Liver (tissue), 9 donors: ENCODE results near the gene PPP2R3B. TPM values are rescaled to one million over a fixed set of nuclear protein-coding genes. Genes with fewer than 3 reads are reported as not detected.

ENCODE experiments used
- DNase-seq: peaks from one replicate; pipeline ENCODE4 v3.0.0-alpha.2; 2017; ENCODE audit warnings: low spot score
- H3K27ac ChIP-seq, 2 donors: one replicate each; pipeline ENCODE4 v1.7.0; 2013; ENCODE audit warnings: inconsistent platforms in 2 of 2, low read length in 2 of 2, control low read depth in 1 of 2, low read depth in 1 of 2, mild to moderate bottlenecking in 1 of 2
- H3K27me3 ChIP-seq, 4 donors: one replicate each; pipeline versions ENCODE4 v1.6.1 to v1.7.0; 2013; ENCODE audit warnings: low read length in 3 of 4, inconsistent platforms in 1 of 4, mild to moderate bottlenecking in 1 of 4, moderate library complexity in 1 of 4; ENCODE audit not compliant: control insufficient read depth in 4 of 4, insufficient read depth in 4 of 4
- H3K36me3 ChIP-seq, 4 donors: one replicate each; pipeline versions ENCODE4 v1.6.1 to v1.7.0; 2013; ENCODE audit warnings: low read length in 3 of 4, mild to moderate bottlenecking in 3 of 4, low read depth in 1 of 4, moderate library complexity in 1 of 4; ENCODE audit not compliant: control insufficient read depth in 4 of 4, insufficient read depth in 3 of 4
- H3K4me1 ChIP-seq, 4 donors: one replicate each; pipeline versions ENCODE4 v1.6.1 to v1.7.0; 2013; ENCODE audit warnings: low read length in 3 of 4, mild to moderate bottlenecking in 3 of 4, moderate library complexity in 1 of 4; ENCODE audit not compliant: control insufficient read depth in 4 of 4, insufficient read depth in 4 of 4
- H3K4me3 ChIP-seq, 3 donors: one replicate each; pipeline versions ENCODE4 v1.6.1 to v1.7.0; 2013; ENCODE audit warnings: low read length in 3 of 3, control low read depth in 1 of 3, low read depth in 1 of 3, mild to moderate bottlenecking in 1 of 3
- H3K9ac ChIP-seq, 2 donors: one replicate each; pipeline ENCODE4 v1.7.0; 2013; ENCODE audit warnings: low read length in 2 of 2, mild to moderate bottlenecking in 2 of 2, moderate library complexity in 2 of 2, control low read depth in 1 of 2, low read depth in 1 of 2
- H3K9me3 ChIP-seq, 4 donors: one replicate each; pipeline versions ENCODE4 v1.6.1 to v1.7.0; 2013; ENCODE audit warnings: low read length in 3 of 4; ENCODE audit not compliant: control insufficient read depth in 4 of 4
- ATF3 ChIP-seq: IDR thresholded peaks from 2 replicates; pipeline ENCODE4 v1.6.1; 2016; ENCODE audit warnings: antibody characterized with exemption
- CTCF ChIP-seq: fragments of 150-350 bp; IDR thresholded peaks from 2 replicates; pipeline ENCODE4 v1.5.1; 2017; ENCODE audit warnings: improper control_type of control experiment, low read depth, low read length; ENCODE audit not compliant: missing input control
- EGR1 ChIP-seq, 2 donors: IDR thresholded peaks; 2 replicates each; pipeline ENCODE4 v1.6.1; 2016 to 2018; ENCODE audit warnings: antibody characterized with exemption in 2 of 2, low read depth in 2 of 2
- FOXA1 ChIP-seq: IDR thresholded peaks from 2 replicates; pipeline ENCODE4 v1.6.1; 2016; ENCODE audit warnings: antibody characterized with exemption
- FOXA2 ChIP-seq: IDR thresholded peaks from 2 replicates; pipeline ENCODE4 v1.6.1; 2016; ENCODE audit warnings: antibody characterized with exemption
- GABPA ChIP-seq, 2 donors: IDR thresholded peaks in 1 of 2; conservative IDR thresholded peaks in 1 of 2; 2 replicates each; pipeline ENCODE4 v1.6.1; 2016; ENCODE audit warnings: antibody characterized with exemption in 2 of 2, mild to moderate bottlenecking in 1 of 2, moderate library complexity in 1 of 2
- HNF4A ChIP-seq, 2 donors: conservative IDR thresholded peaks; 2 replicates each; pipeline ENCODE4 v1.6.1; 2016; ENCODE audit warnings: antibody characterized with exemption in 2 of 2, mild to moderate bottlenecking in 2 of 2
- HNF4G ChIP-seq: IDR thresholded peaks from 2 replicates; pipeline ENCODE4 v1.6.1; 2016; ENCODE audit warnings: antibody characterized with exemption
- JUND ChIP-seq, 2 donors: IDR thresholded peaks; 2 replicates each; pipeline ENCODE4 v1.6.1; 2016; ENCODE audit warnings: antibody characterized with exemption in 2 of 2
- NR2F2 ChIP-seq: IDR thresholded peaks from 2 replicates; pipeline ENCODE4 v1.6.1; 2016; ENCODE audit warnings: antibody characterized with exemption
- RAD21 ChIP-seq, 2 donors: IDR thresholded peaks; 2 replicates each; pipeline ENCODE4 v1.6.1; 2016; ENCODE audit warnings: antibody characterized with exemption in 2 of 2, mild to moderate bottlenecking in 2 of 2
- REST ChIP-seq: IDR thresholded peaks from 2 replicates; pipeline ENCODE4 v1.6.1; 2016; ENCODE audit warnings: antibody characterized with exemption, mild to moderate bottlenecking
- RXRA ChIP-seq, 2 donors: IDR thresholded peaks; 2 replicates each; pipeline ENCODE4 v1.6.1; 2017 to 2018; ENCODE audit warnings: antibody characterized with exemption in 2 of 2, mild to moderate bottlenecking in 1 of 2
- SP1 ChIP-seq: IDR thresholded peaks from 2 replicates; pipeline ENCODE4 v1.6.1; 2018; ENCODE audit warnings: antibody characterized with exemption, mild to moderate bottlenecking
- TAF1 ChIP-seq: conservative IDR thresholded peaks from 2 replicates; pipeline ENCODE4 v1.6.1; 2016; ENCODE audit warnings: antibody characterized with exemption, mild to moderate bottlenecking
- YY1 ChIP-seq: IDR thresholded peaks from 2 replicates; pipeline ENCODE4 v1.6.1; 2016; ENCODE audit warnings: antibody characterized with exemption, mild to moderate bottlenecking
- ZBTB33 ChIP-seq: IDR thresholded peaks from 2 replicates; pipeline ENCODE4 v1.6.1; 2016; ENCODE audit warnings: antibody characterized with exemption
- WGBS: extraction: QIAGEN DNeasy Blood & Tissue Kit; methylation state at CpG from one replicate; pipeline ENCODE4 v1.1.7; 2013; 5-methylcytosine and 5-hydroxymethylcytosine counted together
- polyA plus RNA-seq, 2 donors: library from polyadenylated mRNA; stranded (reverse) in 1 of 2; unstranded in 1 of 2; fragments of 200-250 nt in 1 of 2; fragments of >200 nt in 1 of 2; fragmentation: Nextera tagmentation in 1 of 2; extraction: Ambion mirVana in 1 of 2; gene quantifications; one replicate each; pipeline versions ENCODE4 v1.2.1 to v1.2.3, GENCODE V29; 2013 to 2015
- total RNA-seq, 2 donors: library from RNA; depleted of rRNA; stranded (reverse); fragments of >200 nt; gene quantifications; one replicate each; pipeline ENCODE4 v1.2.3, GENCODE V29; 2014
- donor health status: healthy.
- donor health status: healthy.
- donor health status: healthy.
- donor health status: healthy.
- donor health status: healthy.

The PPP2R3B gene
- total and polyA plus RNA-seq, 4 donors, result 1.2 to 8.2 (median 4.3) TPM

- TF ChIP-seq REST, result no peak
- no peak for TF ChIP-seq JUND (IDR thresholded peaks at IDR 0.05)
- TF ChIP-seq RXRA (IDR thresholded peaks at IDR 0.05), result no peak
- TF ChIP-seq HNF4A (conservative IDR thresholded peaks at IDR 0.05), result no peak
- no peak for TF ChIP-seq ATF3
- no peak for TF ChIP-seq CTCF
- no peak for TF ChIP-seq NR2F2
Observed at GRCh38 chrX:355329-356050, 31.2 kb downstream of the PPP2R3B start (continued).

DNA sequence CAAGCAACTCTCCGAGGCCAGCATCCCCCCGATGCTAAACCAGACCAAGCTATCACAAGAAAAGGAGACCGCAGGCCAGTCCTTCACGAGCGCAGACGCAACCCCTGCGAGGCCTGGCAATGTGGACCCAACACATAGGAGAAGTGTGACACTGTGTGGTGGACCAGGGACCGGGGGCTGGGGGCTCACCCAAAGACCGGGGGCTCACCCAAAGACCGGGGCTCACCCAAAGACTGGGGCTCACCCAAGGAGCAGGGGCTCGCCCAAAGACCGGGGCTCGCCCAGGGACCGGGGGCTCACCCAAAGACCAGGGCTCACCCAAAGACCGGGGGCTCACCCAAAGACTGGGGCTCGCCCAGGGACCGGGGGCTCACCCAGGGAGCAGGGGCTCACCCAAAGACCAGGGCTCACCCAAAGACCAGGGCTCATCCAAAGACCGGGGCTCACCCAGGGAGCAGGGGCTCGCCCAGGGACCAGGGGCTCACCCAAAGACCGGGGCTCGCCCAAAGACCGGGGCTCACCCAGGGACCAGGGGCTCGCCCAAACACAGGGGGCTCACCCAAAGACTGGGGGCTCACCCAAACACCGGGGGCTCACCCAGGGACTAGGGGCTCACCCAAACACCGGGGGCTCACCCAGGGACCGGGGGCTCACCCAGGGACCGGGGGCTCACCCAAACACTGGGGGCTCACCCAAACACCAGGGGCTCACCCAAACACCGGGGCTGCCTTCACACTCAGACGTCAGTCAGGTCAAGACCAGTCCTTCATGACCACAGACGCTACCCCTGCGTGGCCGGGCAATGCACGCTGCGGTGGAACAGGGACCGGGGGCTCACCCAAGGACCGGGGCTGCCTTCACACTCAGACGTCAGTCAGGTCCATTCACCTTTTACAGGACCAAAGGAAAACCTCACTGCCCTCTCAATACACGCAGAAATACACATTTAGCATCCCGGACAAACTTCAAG lies 32.9 kb downstream of the PPP2R3B start:
- WGBS, result 97% methylated on average over 39 of the region's 39 CpGs
- H3K36me3 ChIP-seq, result peaks cover 0 to 3% (median 1%) of the 10 kb centered on the region in 4 donors
- no peak for DNase-seq
- TF ChIP-seq SP1 (no peak), CTCF (no peak), YY1 (no peak), EGR1 (IDR thresholded peaks at IDR 0.05; ENCODE audit: low read depth in 2 of 2) (no peak), FOXA2 (no peak), FOXA1 (no peak), TAF1 (no peak), RAD21 (IDR thresholded peaks at IDR 0.05) (no peak), HNF4A (conservative IDR thresholded peaks at IDR 0.05) (no peak), ZBTB33 (no peak), NR2F2 (no peak), ATF3 (no peak), RXRA (IDR thresholded peaks at IDR 0.05) (no peak), JUND (IDR thresholded peaks at IDR 0.05) (no peak), HNF4G (no peak), GABPA (IDR thresholded peaks at IDR 0.05 in 1 of 2, conservative IDR thresholded peaks at IDR 0.05 in 1 of 2) (no peak), REST (no peak)

More for the DNA sequence above, 32.9 kb downstream of the PPP2R3B start:
- Histone ChIP-seq H3K9me3 (no peaks in the 10 kb centered on the region), H3K27me3 (no peaks in the 10 kb centered on the region), H3K27ac (no peak overlapping the region), H3K4me3 (no peak overlapping the region), H3K4me1 (no peaks in the 10 kb centered on the region), H3K9ac (no peak overlapping the region)
